NCI-H446 (cell line): ENCODE results near the gene SLC35A3.
"Not testable (repeated sequence)": the region's sequence is repeated elsewhere in the genome, so short reads cannot be mapped to it uniquely, and the experiment has no call there.

Source experiments
- DNase-seq, 2 experiments: peaks; one replicate each; lab custom pipeline; 2025; lab: John Stamatoyannopoulos, UW

SLC35A3 gene

GRCh38 chr1:99972066-99972465, 2.3 kb downstream of the SLC35A3 start:
- DNase-seq: not testable (repeated sequence)

GRCh38 chr1:99975529-99975928, 5.7 kb downstream of the SLC35A3 start:
- DNase-seq: no peak

- DNase-seq: not testable (repeated sequence)
Observed at GRCh38 chr1:99977326-99977725, 7.5 kb downstream of the SLC35A3 start.

- no peak for DNase-seq
Observed at GRCh38 chr1:99978218-99978617, 8.4 kb downstream of the SLC35A3 start.

GRCh38 chr1:99979091-99979490, 9.3 kb downstream of the SLC35A3 start:
- no peak for DNase-seq

GRCh38 chr1:99980928-99981327, 11.1 kb downstream of the SLC35A3 start:
- no peak for DNase-seq

GRCh38 chr1:99986656-99987225, 16.9 kb downstream of the SLC35A3 start:
- DNase-seq: no peak

- no peak for DNase-seq
Observed at GRCh38 chr1:99988210-99988765, 18.5 kb downstream of the SLC35A3 start.

GRCh38 chr1:99992044-99992722, 22.4 kb downstream of the SLC35A3 start:
- no peak for DNase-seq

GRCh38 chr1:99992760-99993467, 23.1 kb downstream of the SLC35A3 start:
- no peak for DNase-seq

GRCh38 chr1:99993468-99993845, 23.7 kb downstream of the SLC35A3 start:
- DNase-seq: no peak

GRCh38 chr1:99994496-99994895, 24.7 kb downstream of the SLC35A3 start:
- no peak for DNase-seq

GRCh38 chr1:99996951-99997350, 27.2 kb downstream of the SLC35A3 start:
- no peak for DNase-seq

- DNase-seq: no peak
Observed at GRCh38 chr1:100001462-100001861, 31.7 kb downstream of the SLC35A3 start.

GRCh38 chr1:100005424-100005823, 35.6 kb downstream of the SLC35A3 start:
- DNase-seq: no peak

GRCh38 chr1:100006688-100007087, 36.9 kb downstream of the SLC35A3 start:
- DNase-seq: no peak

- no peak for DNase-seq
Observed at GRCh38 chr1:100009458-100009857, 39.7 kb downstream of the SLC35A3 start.

GRCh38 chr1:100010804-100011203, 41.0 kb downstream of the SLC35A3 start:
- no peak for DNase-seq

- no peak for DNase-seq
Observed at GRCh38 chr1:100019220-100019619, 49.4 kb downstream of the SLC35A3 start.

GRCh38 chr1:100023482-100023881, 53.7 kb downstream of the SLC35A3 start:
- DNase-seq: no peak

- DNase-seq: no peak
Observed at GRCh38 chr1:100027212-100027611, 57.4 kb downstream of the SLC35A3 start.

- DNase-seq: no peak
Observed at GRCh38 chr1:100028765-100029164, 59.0 kb downstream of the SLC35A3 start.

- DNase-seq: peak; percentile 29 to 48
Observed at GRCh38 chr1:100034470-100034869, 64.7 kb downstream of the SLC35A3 start.
